Mucosa of descending colon (tissue), 3 donors: ENCODE data around the gene IQGAP2. TPM values are rescaled to one million over a fixed set of nuclear protein-coding genes. Genes with fewer than 3 reads are reported as not detected.
"Not testable (repeated sequence)": the region's sequence is repeated elsewhere in the genome, so short reads cannot be mapped to it uniquely, and the experiment has no call there.

ENCODE experiments used
- ATAC-seq: fragments of 200-7000 bp; cut with Tn5 transposase; one replicate; pipeline ENCODE4 v1.9.1; 2020; ENCODE audit warnings: mild to moderate bottlenecking, moderate library complexity
- DNase-seq, 3 donors: peaks; one replicate each; pipeline ENCODE4 v3.0.0-alpha.2; 2020
- H3K36me3 ChIP-seq: fragments of 200-600 bp; one replicate; pipeline ENCODE4 v1.8.0; 2021; ENCODE audit warnings: low read depth, mild to moderate bottlenecking
- H3K4me1 ChIP-seq: fragments of 200-600 bp; one replicate; pipeline ENCODE4 v1.8.0; 2021; ENCODE audit warnings: low read depth, mild to moderate bottlenecking
- H3K4me3 ChIP-seq: fragments of 200-600 bp; one replicate; pipeline ENCODE4 v1.8.0; 2021; ENCODE audit warnings: mild to moderate bottlenecking
- H3K9me3 ChIP-seq: fragments of 200-600 bp; one replicate; pipeline ENCODE4 v1.8.0; 2021; ENCODE audit warnings: mild to moderate bottlenecking
- intact Hi-C, 2 donors: fragments of 100-400 bp; cut with DNase I in 1 of 2; cut with micrococcal nuclease in 1 of 2; formaldehyde crosslinking; loops; one replicate each; pipeline versions ENCODE4 v1.11.0 to v1.11.1; 2022; cut with DNase I, micrococcal nuclease
- total RNA-seq, 3 donors: library from RNA; stranded (reverse); fragmentation: NEBNext Ultra II Directional in 2 of 3; extraction: Animal tissue kit (Norgen Biotek cat#: 25700) in 2 of 3; gene quantifications; one replicate each; pipeline versions ENCODE4 v1.2.1 to v1.2.4, GENCODE V29; 2021 to 2023
- TF ChIP-seq, protein P1 (sequence below): fragments of 200-600 bp; IDR thresholded peaks from one replicate; pipeline ENCODE4 v1.8.0; 2022; ENCODE audit warnings: antibody characterized with exemption, mild to moderate bottlenecking
- donor health status: DM: no; HTN: no; CAD: no; lungs with moderate emphysema.
- donor health status: DM: no; HTN: no; CAD: no.
- donor health status: DM: no; HTN: yes; CAD: no.

The IQGAP2 gene
- total RNA-seq, 3 donors from 2014 or later, result 59.7 to 159 (median 84.8) TPM

DNA sequence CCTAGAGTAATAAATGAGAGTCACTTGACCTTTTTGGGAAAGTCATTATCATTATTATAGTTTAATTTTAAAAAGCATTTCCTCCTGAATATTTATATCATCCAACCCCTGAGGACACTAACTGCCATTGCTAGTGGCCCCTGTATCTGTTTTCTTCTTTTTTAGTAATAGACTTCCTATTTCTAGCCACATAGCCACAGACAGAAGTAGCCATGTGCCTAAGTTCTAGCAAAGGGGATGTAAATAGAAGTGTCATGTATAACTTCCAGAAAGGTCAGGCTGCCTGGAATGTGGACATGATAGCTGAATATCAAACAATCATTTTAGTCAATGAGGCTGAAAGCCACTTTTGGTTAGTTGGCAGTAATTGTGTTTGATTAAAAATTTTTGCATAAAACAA lies 37.5 kb upstream of the IQGAP2 start:
- Histone ChIP-seq H3K9me3 (no peaks in the 10 kb centered on the region), H3K4me3 (no peak overlapping the region), H3K36me3 (no peaks in the 10 kb centered on the region), H3K4me1 (no peaks in the 10 kb centered on the region)
- intact Hi-C loops, result no loop called here
- TF ChIP-seq, protein P1, sequence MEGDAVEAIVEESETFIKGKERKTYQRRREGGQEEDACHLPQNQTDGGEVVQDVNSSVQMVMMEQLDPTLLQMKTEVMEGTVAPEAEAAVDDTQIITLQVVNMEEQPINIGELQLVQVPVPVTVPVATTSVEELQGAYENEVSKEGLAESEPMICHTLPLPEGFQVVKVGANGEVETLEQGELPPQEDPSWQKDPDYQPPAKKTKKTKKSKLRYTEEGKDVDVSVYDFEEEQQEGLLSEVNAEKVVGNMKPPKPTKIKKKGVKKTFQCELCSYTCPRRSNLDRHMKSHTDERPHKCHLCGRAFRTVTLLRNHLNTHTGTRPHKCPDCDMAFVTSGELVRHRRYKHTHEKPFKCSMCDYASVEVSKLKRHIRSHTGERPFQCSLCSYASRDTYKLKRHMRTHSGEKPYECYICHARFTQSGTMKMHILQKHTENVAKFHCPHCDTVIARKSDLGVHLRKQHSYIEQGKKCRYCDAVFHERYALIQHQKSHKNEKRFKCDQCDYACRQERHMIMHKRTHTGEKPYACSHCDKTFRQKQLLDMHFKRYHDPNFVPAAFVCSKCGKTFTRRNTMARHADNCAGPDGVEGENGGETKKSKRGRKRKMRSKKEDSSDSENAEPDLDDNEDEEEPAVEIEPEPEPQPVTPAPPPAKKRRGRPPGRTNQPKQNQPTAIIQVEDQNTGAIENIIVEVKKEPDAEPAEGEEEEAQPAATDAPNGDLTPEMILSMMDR, result no peak
- ATAC-seq (no peak), DNase-seq (no peak)

DNA sequence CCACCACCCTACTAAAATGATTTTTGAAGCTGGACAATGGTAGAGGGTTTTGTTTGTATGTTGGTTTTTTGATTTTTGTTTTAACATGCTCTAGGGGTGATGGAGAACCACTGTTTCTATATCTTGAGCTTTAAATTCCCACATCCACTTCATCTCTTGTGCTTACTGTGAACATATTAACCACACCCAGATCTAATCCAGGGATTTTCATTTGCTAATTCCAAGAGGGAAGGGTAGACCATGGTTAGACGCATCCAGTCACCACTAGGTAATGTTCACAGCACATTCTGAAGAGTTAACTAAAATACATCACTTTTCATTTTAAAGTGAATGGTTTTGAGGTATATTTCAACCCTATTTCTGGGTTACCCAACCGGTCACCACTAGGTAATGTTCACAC lies 36.5 kb upstream of the IQGAP2 start:
- ATAC-seq, result no peak
- Histone ChIP-seq H3K36me3 (no peaks in the 10 kb centered on the region), H3K9me3 (no peaks in the 10 kb centered on the region), H3K4me3 (no peak overlapping the region), H3K4me1 (no peaks in the 10 kb centered on the region)
- DNase-seq, result no peak
- TF ChIP-seq, protein P1, result no peak
- intact Hi-C loops, result no loop called here

DNA sequence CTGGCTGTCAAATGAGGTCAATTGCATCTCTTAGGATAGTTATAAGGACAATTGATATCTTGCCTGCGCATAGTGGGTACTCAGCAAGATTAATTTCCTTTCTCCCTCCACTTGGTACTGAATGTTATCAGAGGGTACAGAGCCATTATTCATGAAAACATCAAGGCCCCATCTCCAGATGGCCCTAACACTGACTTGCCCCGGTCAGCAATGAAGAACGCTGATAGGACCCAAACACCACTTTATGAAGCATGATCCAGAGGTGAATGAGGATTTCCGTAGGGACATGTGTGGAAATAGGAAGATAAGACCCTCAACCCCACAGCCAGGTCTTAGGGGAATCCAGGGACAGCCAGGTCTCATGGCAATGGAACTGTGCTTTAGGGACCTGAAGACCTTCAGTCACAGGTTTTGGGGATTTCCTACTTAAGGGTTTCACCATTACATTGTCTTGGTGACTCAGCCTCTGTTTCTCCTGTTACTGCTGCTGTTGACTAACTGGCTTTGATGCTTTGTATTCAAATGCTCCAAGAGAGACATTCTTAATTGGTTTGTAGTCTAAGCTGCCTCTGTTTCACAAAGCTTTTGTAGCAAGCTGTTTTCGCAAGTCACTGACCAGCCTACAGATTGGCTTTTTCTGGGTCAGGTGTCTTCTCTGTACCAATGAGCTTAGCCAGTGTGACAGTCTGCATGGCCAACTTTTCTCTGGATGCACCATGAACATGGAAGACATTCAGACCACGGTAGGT lies 35.3 kb upstream of the IQGAP2 start:
- Histone ChIP-seq H3K36me3 (no peaks in the 10 kb centered on the region), H3K4me1 (no peaks in the 10 kb centered on the region), H3K9me3 (no peaks in the 10 kb centered on the region), H3K4me3 (no peak overlapping the region)
- ATAC-seq (no peak), DNase-seq (no peak)
- intact Hi-C loops, result no loop called here
- TF ChIP-seq, protein P1, result no peak

DNA sequence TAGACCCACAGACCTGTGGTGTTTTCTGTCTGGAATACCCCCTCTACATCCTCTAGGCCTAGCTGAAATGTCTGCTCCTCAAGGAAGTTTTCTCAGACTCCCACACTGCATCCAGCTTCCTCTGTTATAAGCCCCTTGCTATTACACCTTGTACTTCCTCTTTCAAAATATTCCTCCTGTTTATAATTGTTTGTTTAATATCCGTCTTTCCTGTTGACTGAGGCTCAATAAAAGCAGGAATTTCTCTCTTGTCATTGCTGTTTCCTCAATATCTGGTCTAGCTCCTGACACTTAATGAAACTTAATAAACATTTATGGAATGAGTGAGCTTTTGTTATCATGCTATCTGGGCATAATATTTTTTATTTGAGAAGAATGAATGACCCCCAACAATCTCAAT lies 34.1 kb upstream of the IQGAP2 start:
- Histone ChIP-seq H3K9me3 (no peaks in the 10 kb centered on the region), H3K4me3 (no peak overlapping the region), H3K4me1 (no peaks in the 10 kb centered on the region), H3K36me3 (no peaks in the 10 kb centered on the region)
- intact Hi-C loops, result no loop called here
- no peak for DNase-seq
- TF ChIP-seq, protein P1, result no peak
- no peak for ATAC-seq

DNA sequence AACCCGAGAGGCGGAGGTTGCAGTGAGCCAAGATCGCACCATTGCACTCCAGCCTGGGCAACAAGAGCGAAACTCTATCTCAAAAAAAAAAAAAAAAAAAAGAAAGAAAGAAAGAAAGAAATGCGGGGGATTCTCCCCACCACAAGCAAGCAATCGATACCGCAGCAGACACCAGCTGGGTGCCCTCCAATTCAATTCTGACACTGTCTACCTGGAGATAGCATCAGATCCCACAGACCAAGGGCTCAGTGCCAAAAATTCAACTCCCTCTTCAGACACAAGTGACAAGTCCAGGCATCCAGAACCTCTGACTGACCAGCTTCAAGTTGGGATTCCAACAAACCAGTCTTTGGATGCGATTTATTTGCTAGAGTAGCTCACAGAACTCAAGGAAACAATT lies 33.4 kb upstream of the IQGAP2 start:
- intact Hi-C loops, H3K9me3 ChIP-seq, H3K36me3 ChIP-seq, H3K4me1 ChIP-seq, H3K4me3 ChIP-seq, ATAC-seq, DNase-seq: not testable (repeated sequence)

DNA sequence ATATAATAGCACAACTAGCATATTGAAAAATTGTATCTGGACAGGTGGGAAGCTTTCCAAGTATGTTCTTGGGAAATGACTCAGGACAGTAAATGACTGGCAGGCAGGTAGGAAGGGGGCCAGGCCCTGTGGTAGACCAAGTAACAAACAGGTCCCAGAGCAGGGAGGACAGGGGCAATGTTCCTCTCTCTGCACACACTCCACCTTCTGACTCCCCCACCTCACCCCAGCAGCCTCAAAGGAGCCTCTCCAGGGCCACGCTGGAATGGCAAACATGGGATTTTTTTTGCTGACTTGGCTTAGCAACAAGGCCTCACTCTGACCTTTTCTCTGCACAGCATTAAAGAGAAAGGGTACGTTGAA lies 31.1 kb upstream of the IQGAP2 start:
- Histone ChIP-seq H3K9me3 (no peaks in the 10 kb centered on the region), H3K4me1 (no peaks in the 10 kb centered on the region), H3K4me3 (no peak overlapping the region), H3K36me3 (no peaks in the 10 kb centered on the region)
- intact Hi-C loops, result no loop called here
- no peak for DNase-seq
- TF ChIP-seq, protein P1, result no peak
- ATAC-seq, result peak; percentile 53
